Endothelial cell of umbilical vein (primary cell): Measurements from ENCODE around the gene TNIK. TPM values are rescaled to one million over a fixed set of nuclear protein-coding genes. Genes with fewer than 3 reads are reported as not detected.

Experiments used
- BruUV-seq: library from RNA; stranded (reverse); fragments of 400-500 nt; replicated peaks from 2 replicates; lab custom pipeline; 2021; lab: Mats Ljungman, UMichigan
- CTCF ChIA-PET: fragments of 300-600, 350-600 bp; sonication (Branson Sonifier 250); formaldehyde crosslinking; loops from one replicate; lab custom pipeline; 2021; ENCODE audit warnings: antibody characterized with exemption, inconsistent platforms; lab: Charles Lee
- POLR2A ChIA-PET: fragments of 300-600, 350-600 bp; sonication (Branson Sonifier 250); formaldehyde crosslinking; loops from one replicate; lab custom pipeline; 2021; ENCODE audit warnings: antibody characterized with exemption, inconsistent platforms; lab: Charles Lee
- DNase-seq: peaks from one replicate; pipeline ENCODE4 v3.0.0-alpha.2; 2011; ENCODE audit warnings: low read depth, low spot score
- FAIRE-seq: peaks from 2 replicates; lab custom pipeline; 2011; peaks lifted over from hg19 to GRCh38; lab: Jason Lieb, UNC
- H2AFZ ChIP-seq: 2 replicates; pipeline ENCODE4 v1.6.0; 2012; ENCODE audit warnings: low read depth, low read length, control low read depth, inconsistent platforms
- H3K27ac ChIP-seq: 2 replicates; pipeline ENCODE4 v1.5.1; 2011; ENCODE audit warnings: low read depth, mild to moderate bottlenecking, control low read depth, low read length, moderate library complexity; ENCODE audit not compliant: insufficient read depth
- H3K27me3 ChIP-seq, 2 experiments: 2 replicates each; pipeline versions ENCODE4 v1.6.0 to v1.6.1; 2011; ENCODE audit warnings: low read length in 2 of 2, mixed read lengths in 1 of 2; ENCODE audit not compliant: control insufficient read depth in 2 of 2, insufficient read depth in 2 of 2
- H3K36me3 ChIP-seq, 2 experiments: 2 replicates in 1 of 2; 3 replicates in 1 of 2; pipeline ENCODE4 v1.5.1; 2011; ENCODE audit warnings: low read length in 2 of 2, mild to moderate bottlenecking in 1 of 2, moderate library complexity in 1 of 2; ENCODE audit not compliant: control insufficient read depth in 2 of 2, insufficient read depth in 2 of 2; ENCODE audit errors: extremely low read depth in 1 of 2
- H3K4me1 ChIP-seq: 3 replicates; pipeline ENCODE4 v1.5.1; 2011; ENCODE audit warnings: mild to moderate bottlenecking, low read length; ENCODE audit not compliant: control insufficient read depth, insufficient read depth; ENCODE audit errors: extremely low read depth
- H3K4me2 ChIP-seq: 2 replicates; pipeline ENCODE4 v1.6.1; 2011; ENCODE audit warnings: low read length, control low read depth, mixed read lengths; ENCODE audit not compliant: insufficient read depth
- H3K4me3 ChIP-seq, 3 experiments: fragments of 200-600 bp in 1 of 3; sonication (generic), shearing (Covaris generic) in 1 of 3; replicated peaks in 1 of 3; 2 replicates each; pipeline ENCODE4 v1.5.1; 2011 to 2016; ENCODE audit warnings: control low read depth in 3 of 3, low read length in 3 of 3, mild to moderate bottlenecking in 2 of 3, inconsistent platforms in 1 of 3, low read depth in 1 of 3, moderate library complexity in 1 of 3; ENCODE audit not compliant: insufficient read depth in 1 of 3
- H3K79me2 ChIP-seq: 2 replicates; pipeline ENCODE4 v1.6.0; 2012; ENCODE audit warnings: low read length, inconsistent platforms; ENCODE audit not compliant: control insufficient read depth, insufficient read depth
- H3K9ac ChIP-seq: replicated peaks from 2 replicates; pipeline ENCODE3; 2011; ENCODE audit warnings: low read length, control low read depth; ENCODE audit not compliant: insufficient read depth; ENCODE audit errors: extremely low read depth
- H3K9me1 ChIP-seq: replicated peaks from 3 replicates; pipeline ENCODE4 v1.6.0; 2011; ENCODE audit warnings: mild to moderate bottlenecking, low read length; ENCODE audit not compliant: control insufficient read depth, insufficient read depth; ENCODE audit errors: extremely low read depth
- H3K9me3 ChIP-seq: replicated peaks from 2 replicates; pipeline ENCODE4 v1.5.1; 2012; ENCODE audit warnings: low read length, inconsistent platforms; ENCODE audit not compliant: control insufficient read depth, insufficient read depth
- H4K20me1 ChIP-seq: replicated peaks from 2 replicates; pipeline ENCODE3; 2011; ENCODE audit warnings: mild to moderate bottlenecking, low read length; ENCODE audit not compliant: control insufficient read depth, insufficient read depth; ENCODE audit errors: extremely low read depth
- EZH2 ChIP-seq: IDR thresholded peaks from 2 replicates; pipeline ENCODE4 v1.6.1; 2012; ENCODE audit warnings: borderline replicate concordance, low read depth, mild to moderate bottlenecking, moderate library complexity, low read length, inconsistent platforms; ENCODE audit not compliant: severe bottlenecking
- FOS ChIP-seq: IDR thresholded peaks from 2 replicates; pipeline ENCODE4 v1.6.1; 2011; ENCODE audit warnings: mild to moderate bottlenecking, low read length, moderate library complexity, borderline replicate concordance; ENCODE audit not compliant: insufficient read depth
- GATA2 ChIP-seq: IDR thresholded peaks from 2 replicates; pipeline ENCODE4 v1.7.0; 2011; ENCODE audit warnings: low read depth, mild to moderate bottlenecking, moderate library complexity, mixed read lengths, low read length; ENCODE audit not compliant: insufficient read length, insufficient read depth
- JUN ChIP-seq: IDR thresholded peaks from 2 replicates; pipeline ENCODE4 v1.6.1; 2011; ENCODE audit warnings: borderline replicate concordance, low read depth; ENCODE audit not compliant: insufficient read length, insufficient read depth
- MYC ChIP-seq: IDR thresholded peaks from one replicate; pipeline ENCODE4 v1.6.1; 2011; ENCODE audit warnings: mild to moderate bottlenecking, low read depth, low read length
- POLR2A ChIP-seq: IDR thresholded peaks from 2 replicates; pipeline ENCODE4 v1.6.1; 2012; ENCODE audit warnings: low read depth, mild to moderate bottlenecking, control low read depth, low read length
- POLR2AphosphoS5 ChIP-seq: IDR thresholded peaks from 2 replicates; pipeline ENCODE4 v1.6.1; 2012; ENCODE audit warnings: low read depth, mild to moderate bottlenecking, control low read depth, low read length, moderate library complexity; ENCODE audit not compliant: insufficient read depth
- dilution Hi-C: fragments of 300-500 bp; cut with MboI; formaldehyde crosslinking; loops from one replicate; pipeline ENCODE4 v1.15.0; 2019; ENCODE audit warnings: low sequenced_read_pairs; ENCODE audit not compliant: extremely low pct_ligation_motif_present
- intact Hi-C: fragments of 100-400 bp; cut with micrococcal nuclease; formaldehyde crosslinking; loops from one replicate; pipeline ENCODE4 v1.10.0; 2022
- polyA plus RNA-seq, 4 experiments: library from polyadenylated mRNA; depleted of rRNA in 3 of 4; stranded (reverse) in 3 of 4; unstranded in 1 of 4; fragments of >200 nt; gene quantifications; 2 replicates each; pipeline versions ENCODE4 v1.2.1 to v1.2.3, GENCODE V29; 2011 to 2012; ENCODE audit warnings: missing spikeins in 1 of 4
- total RNA-seq: library from RNA; stranded (reverse); gene quantifications from 2 replicates; pipeline ENCODE4 v1.2.3, GENCODE V29; 2021
- TF ChIP-seq, protein P1 (sequence below), 2 donors: IDR thresholded peaks; 1 replicate in 1 of 2; 2 replicates in 1 of 2; pipeline ENCODE4 v1.5.1; 2011; ENCODE audit warnings: low read length in 2 of 2, mild to moderate bottlenecking in 2 of 2, moderate library complexity in 2 of 2, control low read depth in 1 of 2, inconsistent platforms in 1 of 2, low read depth in 1 of 2; ENCODE audit not compliant: insufficient read depth in 1 of 2; ENCODE audit errors: extremely low read depth in 1 of 2
- TF ChIP-seq, protein P2 (sequence below): IDR thresholded peaks from 2 replicates; pipeline ENCODE4 v1.6.1; 2011; ENCODE audit not compliant: insufficient read depth, insufficient read length

TNIK gene
- total and polyA plus RNA-seq, 2 donors (not counting 3 experiments of a cell fraction or from before 2014, with no cell fraction given): 10.9 to 39.7 TPM

DNA sequence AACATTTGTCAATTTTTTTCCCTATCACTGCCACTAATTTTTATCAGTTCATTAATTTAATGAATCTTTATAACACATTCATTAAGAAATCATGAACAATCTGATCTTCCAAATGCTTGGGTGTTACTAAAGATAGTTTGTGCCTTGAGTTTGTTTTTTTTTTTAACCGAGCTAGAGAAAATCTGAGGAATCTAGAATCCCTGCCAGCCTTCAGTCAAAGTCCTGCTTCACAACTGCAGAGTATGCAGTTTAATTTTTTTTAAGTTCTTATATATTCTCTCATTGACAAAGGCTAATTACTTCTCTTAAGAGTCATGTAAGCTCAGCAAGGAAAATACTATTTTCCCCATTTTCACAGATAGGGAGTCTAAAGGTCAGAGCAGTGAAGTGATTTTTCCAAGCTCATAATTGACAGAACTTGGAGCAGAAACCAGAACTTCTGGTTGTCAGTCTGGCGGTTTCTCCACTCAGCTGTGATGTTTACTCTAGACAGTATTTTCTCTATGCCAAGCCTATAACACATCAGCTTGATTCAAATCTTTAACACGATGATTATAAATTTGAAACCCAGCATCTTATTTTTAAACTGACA is 55.7 kb downstream of the TNIK start:
- intact Hi-C loops: no loop called here
- ChIA-PET CTCF (interaction anchor here (0.7 to 1.3 kb wide), 2 partner anchors 24 to 217 kb away, joined by 3 read pairs; no protein-coding TSS in a partner anchor), POLR2A (no interaction called here)
- H3K79me2 ChIP-seq: peaks cover 23% of the 10 kb centered on the region
- H3K4me3 ChIP-seq: no peak overlapping the region
- no peak overlapping the region for H2AFZ ChIP-seq
- no peaks in the 10 kb centered on the region for H3K9me1 ChIP-seq
- DNase-seq (no peak), FAIRE-seq (no peak)
- BruUV-seq: no TSS peak
- H3K9me3 ChIP-seq: no peaks in the 10 kb centered on the region
- no peaks in the 10 kb centered on the region for H3K4me1 ChIP-seq
- dilution Hi-C loops: no loop called here
- TF ChIP-seq JUN: no peak
- no peak for TF ChIP-seq FOS
- no peak for TF ChIP-seq MYC
- H3K27me3 ChIP-seq: no peaks in the 10 kb centered on the region
- no peaks in the 10 kb centered on the region for H3K36me3 ChIP-seq
- H3K9ac ChIP-seq: no peak overlapping the region
- no peak overlapping the region for H3K4me2 ChIP-seq
- no peak overlapping the region for H3K27ac ChIP-seq
- no peaks in the 10 kb centered on the region for H4K20me1 ChIP-seq

DNA sequence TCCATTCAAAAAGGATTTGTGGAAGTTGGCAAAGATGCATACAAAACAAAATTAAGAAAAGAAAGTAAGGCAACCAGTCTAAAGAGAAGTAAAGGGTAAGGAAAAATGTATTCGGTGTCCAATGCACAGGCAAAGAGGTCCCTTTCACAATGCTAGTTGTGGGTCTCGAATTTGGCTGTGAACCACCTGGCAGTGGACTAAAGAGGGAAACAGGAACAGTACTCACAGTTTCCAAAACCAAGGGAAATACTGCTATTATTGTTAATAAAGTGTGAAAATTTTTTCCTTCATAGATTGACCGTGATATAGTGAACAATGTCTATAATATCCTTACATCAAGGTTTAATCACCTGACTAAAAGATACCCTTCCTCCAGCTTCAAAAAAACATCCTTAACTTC is 57.9 kb downstream of the TNIK start:
- H3K9me3 ChIP-seq: no peaks in the 10 kb centered on the region
- no peak overlapping the region for H3K4me3 ChIP-seq
- no peaks in the 10 kb centered on the region for H3K27me3 ChIP-seq
- no peak overlapping the region for H3K4me2 ChIP-seq
- TF ChIP-seq FOS: no peak
- TF ChIP-seq POLR2A: no peak
- TF ChIP-seq, protein P1, sequence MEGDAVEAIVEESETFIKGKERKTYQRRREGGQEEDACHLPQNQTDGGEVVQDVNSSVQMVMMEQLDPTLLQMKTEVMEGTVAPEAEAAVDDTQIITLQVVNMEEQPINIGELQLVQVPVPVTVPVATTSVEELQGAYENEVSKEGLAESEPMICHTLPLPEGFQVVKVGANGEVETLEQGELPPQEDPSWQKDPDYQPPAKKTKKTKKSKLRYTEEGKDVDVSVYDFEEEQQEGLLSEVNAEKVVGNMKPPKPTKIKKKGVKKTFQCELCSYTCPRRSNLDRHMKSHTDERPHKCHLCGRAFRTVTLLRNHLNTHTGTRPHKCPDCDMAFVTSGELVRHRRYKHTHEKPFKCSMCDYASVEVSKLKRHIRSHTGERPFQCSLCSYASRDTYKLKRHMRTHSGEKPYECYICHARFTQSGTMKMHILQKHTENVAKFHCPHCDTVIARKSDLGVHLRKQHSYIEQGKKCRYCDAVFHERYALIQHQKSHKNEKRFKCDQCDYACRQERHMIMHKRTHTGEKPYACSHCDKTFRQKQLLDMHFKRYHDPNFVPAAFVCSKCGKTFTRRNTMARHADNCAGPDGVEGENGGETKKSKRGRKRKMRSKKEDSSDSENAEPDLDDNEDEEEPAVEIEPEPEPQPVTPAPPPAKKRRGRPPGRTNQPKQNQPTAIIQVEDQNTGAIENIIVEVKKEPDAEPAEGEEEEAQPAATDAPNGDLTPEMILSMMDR (IDR thresholded peaks at IDR 0.05; ENCODE audit: extremely low read depth in 1 of 2, insufficient read depth in 1 of 2, low read depth in 1 of 2, low read length in 2 of 2): no peak
- TF ChIP-seq, protein P2, sequence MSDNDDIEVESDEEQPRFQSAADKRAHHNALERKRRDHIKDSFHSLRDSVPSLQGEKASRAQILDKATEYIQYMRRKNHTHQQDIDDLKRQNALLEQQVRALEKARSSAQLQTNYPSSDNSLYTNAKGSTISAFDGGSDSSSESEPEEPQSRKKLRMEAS: no peak
- no peak for TF ChIP-seq MYC
- no peak for TF ChIP-seq GATA2
- TF ChIP-seq EZH2: no peak
- no peak for TF ChIP-seq JUN
- TF ChIP-seq POLR2AphosphoS5: no peak
- H3K27ac ChIP-seq: no peak overlapping the region
- H3K4me1 ChIP-seq: peaks cover under 1% of the 10 kb centered on the region
- H4K20me1 ChIP-seq: no peaks in the 10 kb centered on the region
- ChIA-PET CTCF (interaction anchor here (1.2 kb wide), 1 partner anchor 17 kb away, joined by 4 read pairs; no protein-coding TSS in a partner anchor), POLR2A (no interaction called here)
- no peak for FAIRE-seq
- no peaks in the 10 kb centered on the region for H3K9me1 ChIP-seq
- no TSS peak for BruUV-seq
- intact Hi-C loops: no loop called here
- no peak overlapping the region for H2AFZ ChIP-seq
- no peaks in the 10 kb centered on the region for H3K36me3 ChIP-seq
- H3K79me2 ChIP-seq: peaks cover 29% of the 10 kb centered on the region
- H3K9ac ChIP-seq: no peak overlapping the region
- no peak for DNase-seq
- dilution Hi-C loops: no loop called here
